Subcutaneous adipose tissue (tissue), 4 donors: Measurements from ENCODE around the gene KIF21A. TPM values are rescaled to one million over a fixed set of nuclear protein-coding genes. Genes with fewer than 3 reads are reported as not detected.

Source experiments
- CTCF ChIP-seq: fragments of 450-650 bp; IDR thresholded peaks from one replicate; pipeline ENCODE4 v1.5.1; 2016; ENCODE audit warnings: low read depth, mild to moderate bottlenecking, control low read depth, antibody characterized with exemption, moderate library complexity
- total RNA-seq, 4 donors: library from RNA; depleted of rRNA; stranded (reverse); fragments of >200 nt; gene quantifications; one replicate each; pipeline ENCODE4 v1.1.0, GENCODE V29; 2016

KIF21A gene
- total RNA-seq, 4 donors from 2014 or later, result 9.2 to 27.1 (median 20.8) TPM

GRCh38 chr12:39369756-39370155 lies 73.2 kb downstream of the KIF21A start:
- no peak for TF ChIP-seq CTCF

- no peak for TF ChIP-seq CTCF
Observed at GRCh38 chr12:39368891-39369290, 74.0 kb downstream of the KIF21A start.

GRCh38 chr12:39368096-39368495 lies 74.8 kb downstream of the KIF21A start:
- TF ChIP-seq CTCF, result no peak

- no peak for TF ChIP-seq CTCF
Observed at GRCh38 chr12:39367494-39367893, 75.4 kb downstream of the KIF21A start.

- no peak for TF ChIP-seq CTCF
Observed at GRCh38 chr12:39365364-39366001, 77.4 kb downstream of the KIF21A start.

- no peak for TF ChIP-seq CTCF
Observed at GRCh38 chr12:39364196-39364595, 78.7 kb downstream of the KIF21A start.

- no peak for TF ChIP-seq CTCF
Observed at GRCh38 chr12:39359645-39360044, 83.3 kb downstream of the KIF21A start.
